BE2C (cell line): Measurements from ENCODE around the gene DIO2.

Experiments used
- DNase-seq: peaks from one replicate; pipeline ENCODE4 v3.0.0-alpha.2; 2020
- H3K27me3 ChIP-seq: fragments of 250-450 bp; sonication (Bioruptor Pico); 2 replicates; pipeline ENCODE4 v1.5.1; 2020; ENCODE audit warnings: mild to moderate bottlenecking
- H3K36me3 ChIP-seq: fragments of 250-450 bp; sonication (Bioruptor Pico); 2 replicates; pipeline ENCODE4 v1.5.1; 2020; ENCODE audit warnings: mild to moderate bottlenecking
- H3K4me1 ChIP-seq: fragments of 250-450 bp; sonication (Bioruptor Pico); 2 replicates; pipeline ENCODE4 v1.5.1; 2020
- H3K4me3 ChIP-seq: 2 replicates; pipeline ENCODE4 v1.5.1; 2011; ENCODE audit warnings: low read depth, low read length
- H3K9me3 ChIP-seq: fragments of 250-450 bp; sonication (Bioruptor Pico); 2 replicates; pipeline ENCODE4 v1.5.1; 2020
- CTCF ChIP-seq: IDR thresholded peaks from 2 replicates; pipeline ENCODE4 v1.5.1; 2012; ENCODE audit warnings: mild to moderate bottlenecking, low read depth, low read length

The DIO2 gene

GRCh38 chr14:80223696-80224465 lies 12.6 kb upstream of the DIO2 start:
- H3K36me3 ChIP-seq = no peaks in the 10 kb centered on the region
- H3K4me3 ChIP-seq = no peak overlapping the region
- no peaks in the 10 kb centered on the region; the same call in 1 of the 2 replicates for H3K9me3 ChIP-seq
- H3K27me3 ChIP-seq = no peaks in the 10 kb centered on the region
- TF ChIP-seq CTCF = no peak
- no peak for DNase-seq
- no peaks in the 10 kb centered on the region for H3K4me1 ChIP-seq

GRCh38 chr14:80216818-80217217 lies 5.5 kb upstream of the DIO2 start:
- no peak for TF ChIP-seq CTCF
- Histone ChIP-seq H3K27me3 (no peaks in the 10 kb centered on the region; the same call in 1 of the 2 replicates), H3K36me3 (no peaks in the 10 kb centered on the region), H3K4me1 (no peaks in the 10 kb centered on the region), H3K4me3 (no peak overlapping the region), H3K9me3 (no peaks in the 10 kb centered on the region)
- no peak for DNase-seq

- H3K9me3 ChIP-seq = no peaks in the 10 kb centered on the region
- H3K36me3 ChIP-seq = no peaks in the 10 kb centered on the region
- H3K4me1 ChIP-seq = no peaks in the 10 kb centered on the region
- H3K4me3 ChIP-seq = no peak overlapping the region
- no peak for DNase-seq
- TF ChIP-seq CTCF = no peak
- H3K27me3 ChIP-seq = no peaks in the 10 kb centered on the region; the same call in 1 of the 2 replicates
Measured at GRCh38 chr14:80215756-80216581, 4.7 kb upstream of the DIO2 start.

GRCh38 chr14:80215081-80215480 lies 3.8 kb upstream of the DIO2 start:
- TF ChIP-seq CTCF = no peak

GRCh38 chr14:80213602-80214001 lies 2.3 kb upstream of the DIO2 start:
- Histone ChIP-seq H3K36me3 (no peaks in the 10 kb centered on the region), H3K4me3 (no peak overlapping the region), H3K27me3 (no peaks in the 10 kb centered on the region; the same call in 1 of the 2 replicates), H3K4me1 (no peaks in the 10 kb centered on the region), H3K9me3 (no peaks in the 10 kb centered on the region)
- peak; percentile 80 for TF ChIP-seq CTCF
- peak; percentile 66 for DNase-seq

More at GRCh38 chr14:80215081-80215480, 3.8 kb upstream of the DIO2 start:
- DNase-seq = no peak
- no peak overlapping the region for H3K4me3 ChIP-seq
- no peaks in the 10 kb centered on the region for H3K9me3 ChIP-seq
- no peaks in the 10 kb centered on the region for H3K4me1 ChIP-seq
- no peaks in the 10 kb centered on the region; the same call in 1 of the 2 replicates for H3K27me3 ChIP-seq
- H3K36me3 ChIP-seq = no peaks in the 10 kb centered on the region

GRCh38 chr14:80212023-80212397 lies 706 bp upstream of the DIO2 start:
- Histone ChIP-seq H3K9me3 (no peaks in the 10 kb centered on the region), H3K4me3 (0 out of 2 replicates have a peak overlapping the region, but pooled peaks have one; percentile 2), H3K36me3 (no peaks in the 10 kb centered on the region), H3K27me3 (no peaks in the 10 kb centered on the region; the same call in 1 of the 2 replicates), H3K4me1 (no peaks in the 10 kb centered on the region)
- no peak for TF ChIP-seq CTCF
- no peak for DNase-seq
